NCI-H460 (cell line): Measurements from ENCODE around the gene LDHB. TPM values are rescaled to one million over a fixed set of nuclear protein-coding genes. Genes with fewer than 3 reads are reported as not detected.
"Not testable (repeated sequence)": the region's sequence is repeated elsewhere in the genome, so short reads cannot be mapped to it uniquely, and the experiment has no call there.

Experiments used
- DNase-seq: peaks from one replicate; pipeline ENCODE4 v3.0.0-alpha.2; 2016; ENCODE audit warnings: low read depth; ENCODE audit errors: extremely low read depth
- total RNA-seq: library from RNA; depleted of rRNA; stranded (reverse); fragments of >200 nt; shearing (Covaris generic); gene quantifications from 2 replicates; pipeline ENCODE4 v1.2.3, GENCODE V29; 2014; rRNA removed

The LDHB gene
- total RNA-seq, 1 experiment from 2014 or later, result 1,158 TPM

GRCh38 chr12:21614506-21614905 lies 43.1 kb downstream of the LDHB start:
- DNase-seq, result no peak

GRCh38 chr12:21613931-21614330 lies 43.7 kb downstream of the LDHB start:
- no peak for DNase-seq

DNA sequence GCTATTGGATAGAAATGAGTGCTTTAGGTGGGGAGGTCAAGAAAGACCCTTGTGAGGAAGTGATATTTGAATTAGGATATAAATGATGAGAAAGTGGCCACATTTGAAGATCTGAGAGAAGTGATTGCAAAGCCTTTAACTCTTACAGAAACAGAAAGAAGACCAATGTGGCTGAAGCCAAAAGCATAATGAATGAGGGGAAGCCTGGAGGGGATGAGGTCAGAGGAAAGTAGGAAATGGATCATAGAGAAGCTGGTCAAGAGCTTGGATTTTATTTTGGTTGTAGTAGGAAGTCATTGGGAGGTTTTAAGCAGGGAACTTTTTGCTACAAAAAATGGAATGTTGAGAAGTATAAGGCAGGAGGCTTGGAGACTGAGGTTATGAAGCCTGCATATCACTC lies 49.4 kb downstream of the LDHB start:
- DNase-seq, result no peak

DNA sequence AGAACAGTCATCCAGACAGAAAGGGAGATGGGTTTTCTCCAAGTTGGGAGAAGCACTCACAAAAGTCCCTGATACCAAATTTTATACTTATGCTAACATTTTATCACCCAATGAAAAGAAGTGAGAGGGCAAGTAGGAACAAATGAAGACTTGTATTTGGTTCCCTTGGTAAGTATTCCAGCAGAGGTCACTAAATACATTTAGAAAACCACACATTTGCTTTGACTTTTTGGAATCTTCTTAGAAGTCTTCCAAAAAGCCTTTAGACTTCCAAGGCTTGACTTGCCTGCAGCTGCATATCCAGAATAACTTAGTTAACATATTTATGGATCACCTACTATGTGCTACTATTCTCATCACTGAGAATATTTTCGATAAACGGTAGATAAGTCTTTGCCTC lies 49.9 kb downstream of the LDHB start:
- DNase-seq, result no peak

DNA sequence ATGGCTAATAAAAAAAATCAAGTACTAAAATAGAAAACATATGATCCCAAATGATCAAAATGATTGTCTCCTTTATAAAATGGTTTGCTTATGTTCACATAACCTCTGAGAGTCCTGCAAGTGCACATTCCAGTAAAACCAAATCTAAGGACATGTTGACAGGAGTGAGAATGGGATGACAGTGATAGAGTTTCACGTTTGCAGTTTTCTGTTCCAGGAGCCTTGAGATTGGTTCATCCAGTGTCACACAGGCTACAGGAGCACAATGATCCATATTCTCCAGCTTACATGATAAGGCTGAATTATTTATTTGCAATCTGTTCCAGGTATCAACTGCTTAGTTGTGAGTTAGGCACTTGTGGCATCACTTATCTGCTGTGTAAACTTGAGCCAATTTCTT lies 51.5 kb downstream of the LDHB start:
- DNase-seq, result no peak

DNA sequence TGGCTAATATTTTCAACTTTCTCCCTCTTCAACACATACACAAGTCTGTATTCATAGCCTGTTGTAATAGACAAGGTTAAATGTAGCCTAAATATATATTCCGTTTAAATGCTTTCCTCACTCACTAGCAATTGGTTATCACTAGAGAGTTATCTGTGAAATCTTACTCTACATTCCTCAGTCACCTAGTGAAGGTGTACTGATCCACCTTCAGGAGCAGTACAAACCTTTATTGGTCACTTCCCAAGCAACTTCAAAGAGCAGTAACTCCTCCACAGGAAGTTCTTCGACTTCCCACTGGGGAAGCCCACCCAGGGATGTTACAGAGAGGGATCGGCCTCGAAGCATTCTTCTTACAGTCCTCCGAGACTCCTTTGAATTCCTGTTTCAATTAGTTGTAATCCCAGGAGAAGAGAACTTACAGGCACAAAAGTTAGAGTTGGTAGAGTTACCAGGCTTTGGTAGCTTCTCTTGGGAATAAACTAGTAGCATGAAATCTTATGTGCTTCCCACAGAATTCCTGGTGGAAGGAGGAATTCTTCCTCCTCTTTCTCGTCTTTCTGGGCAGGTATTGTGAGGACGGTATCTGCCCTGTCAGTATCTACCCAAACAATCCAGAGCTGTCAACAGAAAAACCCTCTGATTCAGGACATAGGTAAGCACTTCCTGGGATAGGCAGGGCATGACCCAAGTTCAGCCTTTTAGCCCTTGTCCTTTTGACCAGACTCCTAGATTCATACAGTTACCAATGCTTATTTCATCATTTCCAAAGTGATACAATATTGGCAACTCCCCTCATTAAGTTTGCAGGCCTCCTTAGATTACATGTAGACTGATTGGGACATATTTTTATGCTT lies 53.2 kb downstream of the LDHB start, which contains the start of gene GYS2:
Gene GYS2 (minus strand): TSS at position 603 of the 857 bp plus-strand sequence. CDS start 255 bp downstream, at position 348.
- DNase-seq, result no peak

GRCh38 chr12:21602774-21603173 lies 54.9 kb downstream of the LDHB start:
- DNase-seq, result no peak

DNA sequence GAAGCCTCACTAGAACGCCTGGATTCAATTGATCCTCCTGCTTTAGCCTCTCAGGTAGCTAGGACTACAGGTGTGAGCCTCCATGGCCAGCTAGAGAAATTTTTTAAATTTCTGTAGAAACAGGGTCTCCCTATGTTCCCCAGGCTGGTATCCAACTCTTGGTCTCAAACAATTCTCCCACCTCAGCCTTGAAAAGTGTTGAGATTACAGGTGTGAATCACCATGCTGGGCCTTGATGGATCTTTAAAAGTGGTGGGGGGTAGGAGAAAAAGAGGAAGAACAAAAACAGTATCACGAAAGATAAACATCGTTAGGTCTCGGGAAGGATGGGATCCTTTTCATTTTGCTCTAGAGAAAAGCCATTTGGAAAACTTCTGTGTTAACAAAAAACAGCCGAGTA lies 57.4 kb downstream of the LDHB start:
- no peak for DNase-seq

GRCh38 chr12:21599143-21599999 lies 58.3 kb downstream of the LDHB start:
- DNase-seq, result no peak

GRCh38 chr12:21598651-21599050 lies 59.0 kb downstream of the LDHB start:
- DNase-seq, result no peak

DNA sequence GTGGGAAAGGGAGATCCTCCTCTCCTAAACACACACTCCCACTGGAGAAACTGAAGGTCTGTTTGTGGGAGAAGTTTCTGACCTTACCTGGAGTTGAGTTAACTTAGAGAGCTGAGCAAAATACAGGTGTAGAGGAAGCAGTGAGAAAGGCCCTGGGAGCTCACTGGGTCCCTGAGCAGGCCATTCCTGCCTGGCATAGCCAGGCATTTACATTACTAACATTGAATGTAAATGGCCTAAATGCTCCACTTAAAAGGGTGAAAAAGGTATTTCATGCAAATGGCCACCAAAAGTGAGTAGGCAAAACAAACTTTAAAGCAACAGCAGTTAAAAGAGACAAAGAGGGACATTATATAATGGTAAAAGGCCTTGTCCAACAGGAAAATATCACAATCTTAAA lies 62.3 kb downstream of the LDHB start:
- DNase-seq, result not testable (repeated sequence)

GRCh38 chr12:21585485-21585884 lies 72.2 kb downstream of the LDHB start:
- no peak for DNase-seq

Other genes starting within 250 kb of the LDHB start
- gene PYROXD1, start 220.2 kb downstream of the LDHB start, total RNA-seq, result 26.0 and 35.1 TPM in 2 replicates
- 38.0 and 41.3 TPM in 2 replicates for gene RECQL, start 156.2 kb downstream of the LDHB start, total RNA-seq
- 50.0 and 55.9 TPM in 2 replicates for gene GOLT1B, start 156.1 kb downstream of the LDHB start, total RNA-seq
- gene SPX, start 131.5 kb downstream of the LDHB start, total RNA-seq, result 310 and 328 TPM in 2 replicates
- gene GYS2, start 53.0 kb downstream of the LDHB start, total RNA-seq, result not detected in 2 replicates
- 2.7 and 2.9 TPM in 2 replicates for gene KCNJ8, start 116.9 kb upstream of the LDHB start, total RNA-seq